Endothelial cell of coronary artery (primary cell): Measurements from ENCODE around the gene RPUSD1. TPM values are rescaled to one million over a fixed set of nuclear protein-coding genes. Genes with fewer than 3 reads are reported as not detected.

Source experiments
- total RNA-seq: library from RNA; depleted of rRNA; stranded (reverse); fragments of >200 nt; gene quantifications from 2 replicates; pipeline ENCODE4 v1.2.3, GENCODE V29; 2014

RPUSD1 gene
- total RNA-seq, result 27.3 and 32.4 TPM in 2 replicates

GRCh38 chr16:787978-788398 is at the start of gene RPUSD1:
RPUSD1 (minus strand) TSS chr16:788381; CDS start chr16:787737, 644 bp downstream.

GRCh38 chr16:799948-800833 is 12.0 kb upstream of the RPUSD1 start, which contains the start of gene GNG13:
GNG13 (minus strand) TSS chr16:800734; CDS start chr16:799077, 1,657 bp downstream.

GRCh38 chr16:788399-789126 is 382 bp upstream of the RPUSD1 start, which contains the start of gene CHTF18:
CHTF18 (plus strand) TSS chr16:788620; CDS start chr16:788685, 65 bp downstream.

GRCh38 chr16:760545-761343 is 27.4 kb downstream of the RPUSD1 start, which contains the start of gene MSLN:
MSLN (plus strand) TSS chr16:760734; CDS start chr16:762681, 1,947 bp downstream.

GRCh38 chr16:740764-741505 is 47.2 kb downstream of the RPUSD1 start, which contains the start of gene CIAO3:
CIAO3 (minus strand) TSS chr16:740997; CDS start chr16:740985, 12 bp downstream.

Other genes starting within 250 kb of the RPUSD1 start
- not detected in 2 replicates for gene PRR35, start 228.0 kb downstream of the RPUSD1 start, total RNA-seq
- 1.0 and 1.3 TPM in 2 replicates for gene NHLRC4, start 221.4 kb downstream of the RPUSD1 start, total RNA-seq
- gene PIGQ, start 218.4 kb downstream of the RPUSD1 start, total RNA-seq, result 24.4 and 28.9 TPM in 2 replicates
- 9.3 and 10.2 TPM in 2 replicates for gene RAB40C, start 198.3 kb downstream of the RPUSD1 start, total RNA-seq
- gene WFIKKN1, start 157.4 kb downstream of the RPUSD1 start, total RNA-seq, result 0.09 and 0.19 TPM in 2 replicates
- gene METTL26, start 152.1 kb downstream of the RPUSD1 start, total RNA-seq, result 69.7 and 76.9 TPM in 2 replicates
- 16.2 and 19.2 TPM in 2 replicates for gene MCRIP2, start 146.6 kb downstream of the RPUSD1 start, total RNA-seq
- gene WDR90, start 139.0 kb downstream of the RPUSD1 start, total RNA-seq, result 10.2 and 12.1 TPM in 2 replicates
- 29.7 and 37.8 TPM in 2 replicates for gene RHOT2, start 120.2 kb downstream of the RPUSD1 start, total RNA-seq
- 0.36 and 0.47 TPM in 2 replicates for gene RHBDL1, start 112.7 kb downstream of the RPUSD1 start, total RNA-seq
- 160 and 181 TPM in 2 replicates for gene STUB1, start 108.0 kb downstream of the RPUSD1 start, total RNA-seq
- gene JMJD8, start 104.0 kb downstream of the RPUSD1 start, total RNA-seq, result 24.8 and 29.7 TPM in 2 replicates
- gene WDR24, start 98.0 kb downstream of the RPUSD1 start, total RNA-seq, result 2.9 and 4.3 TPM in 2 replicates
- under 0.01 and 0.18 TPM in 2 replicates for gene FBXL16, start 82.6 kb downstream of the RPUSD1 start, total RNA-seq
- gene METRN, start 73.3 kb downstream of the RPUSD1 start, total RNA-seq, result 42.5 and 56.3 TPM in 2 replicates
- gene ANTKMT, start 67.2 kb downstream of the RPUSD1 start, total RNA-seq, result 22.8 and 26.4 TPM in 2 replicates
- 0.45 and 1.1 TPM in 2 replicates for gene CCDC78, start 61.9 kb downstream of the RPUSD1 start, total RNA-seq
- gene HAGHL, start 61.3 kb downstream of the RPUSD1 start, total RNA-seq, result 7.9 and 11.6 TPM in 2 replicates
- gene CIAO3, start 47.4 kb downstream of the RPUSD1 start, total RNA-seq, result 25.8 and 30.8 TPM in 2 replicates
- not detected in 2 replicates for gene MSLN, start 27.6 kb downstream of the RPUSD1 start, total RNA-seq
- 9.9 and 17.9 TPM in 2 replicates for gene CHTF18, start 239 bp upstream of the RPUSD1 start, total RNA-seq
- not detected in 2 replicates for gene GNG13, start 12.4 kb upstream of the RPUSD1 start, total RNA-seq
- gene LMF1, start 182.6 kb upstream of the RPUSD1 start, total RNA-seq, result 7.8 and 9.1 TPM in 2 replicates
- gene SOX8, start 193.4 kb upstream of the RPUSD1 start, total RNA-seq, result 0.28 and 0.45 TPM in 2 replicates